Measurements from ENCODE around the gene CALHM5. TPM values are rescaled to one million over a fixed set of nuclear protein-coding genes. Genes with fewer than 3 reads are reported as not detected.
A peak's percentile ranks its signal among the peaks of the same experiment; 100 is the strongest.

Gene CALHM5
- total RNA-seq, 1 experiment from 2014 or later = not detected

DNA sequence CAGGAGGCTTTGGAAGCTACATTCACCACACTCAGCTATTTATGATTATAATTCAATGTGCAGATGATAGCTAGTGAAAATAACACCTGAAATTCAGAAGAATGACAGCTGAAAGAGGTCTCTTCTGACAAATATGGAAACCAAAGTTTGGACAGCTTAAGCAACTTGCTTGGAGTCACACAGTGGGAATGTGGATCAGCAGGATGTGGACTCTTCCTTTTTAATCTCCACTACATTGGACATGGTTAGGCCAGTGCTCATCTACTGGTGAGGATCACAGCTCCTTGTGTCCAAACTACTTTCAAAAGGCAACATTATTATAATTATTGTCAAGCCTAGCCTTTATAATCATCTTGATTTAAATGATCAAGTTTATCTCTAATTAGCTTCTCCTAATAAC is 23.7 kb downstream of the CALHM5 start:
- H3K27ac ChIP-seq (ENCODE audit: low read length) = no peak overlapping the region
- no peaks in the 10 kb centered on the region for H3K79me2 ChIP-seq (ENCODE audit: low read length)
- no peak overlapping the region for H3K4me3 ChIP-seq (ENCODE audit: low read length)
- H3K9me2 ChIP-seq (replicated peaks; ENCODE audit: low read length) = no peaks in the 10 kb centered on the region
- H3K9ac ChIP-seq (ENCODE audit: low read length) = no peak overlapping the region
- H4K20me1 ChIP-seq (ENCODE audit: low read length) = no peaks in the 10 kb centered on the region
- no peaks in the 10 kb centered on the region for H3K27me3 ChIP-seq (ENCODE audit: low read length)
- TF ChIP-seq EZH2 (IDR thresholded peaks at IDR 0.05; ENCODE audit: low read length, unreplicated experiment) (no peak), EZH2phosphoT487 (IDR thresholded peaks at IDR 0.05; ENCODE audit: borderline replicate concordance, low read length) (no peak)
- TF ChIP-seq, protein P1, sequence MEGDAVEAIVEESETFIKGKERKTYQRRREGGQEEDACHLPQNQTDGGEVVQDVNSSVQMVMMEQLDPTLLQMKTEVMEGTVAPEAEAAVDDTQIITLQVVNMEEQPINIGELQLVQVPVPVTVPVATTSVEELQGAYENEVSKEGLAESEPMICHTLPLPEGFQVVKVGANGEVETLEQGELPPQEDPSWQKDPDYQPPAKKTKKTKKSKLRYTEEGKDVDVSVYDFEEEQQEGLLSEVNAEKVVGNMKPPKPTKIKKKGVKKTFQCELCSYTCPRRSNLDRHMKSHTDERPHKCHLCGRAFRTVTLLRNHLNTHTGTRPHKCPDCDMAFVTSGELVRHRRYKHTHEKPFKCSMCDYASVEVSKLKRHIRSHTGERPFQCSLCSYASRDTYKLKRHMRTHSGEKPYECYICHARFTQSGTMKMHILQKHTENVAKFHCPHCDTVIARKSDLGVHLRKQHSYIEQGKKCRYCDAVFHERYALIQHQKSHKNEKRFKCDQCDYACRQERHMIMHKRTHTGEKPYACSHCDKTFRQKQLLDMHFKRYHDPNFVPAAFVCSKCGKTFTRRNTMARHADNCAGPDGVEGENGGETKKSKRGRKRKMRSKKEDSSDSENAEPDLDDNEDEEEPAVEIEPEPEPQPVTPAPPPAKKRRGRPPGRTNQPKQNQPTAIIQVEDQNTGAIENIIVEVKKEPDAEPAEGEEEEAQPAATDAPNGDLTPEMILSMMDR (conservative IDR thresholded peaks at IDR 0.05; ENCODE audit: low read depth, low read length) = no peak
- peak; percentile 42 for DNase-seq
- H3K36me3 ChIP-seq (ENCODE audit: low read depth, low read length) = no peaks in the 10 kb centered on the region
- H2AFZ ChIP-seq (ENCODE audit: low read length) = no peak overlapping the region
- intact Hi-C loops (cut with micrococcal nuclease) = no loop called here
- no TSS peak for BruUV-seq (replicated peaks)
- H3K4me1 ChIP-seq (ENCODE audit: insufficient read depth, low read length) = peaks cover 11% of the 10 kb centered on the region
- CTCF ChIA-PET = interaction anchor here (0.5 kb wide), 1 partner anchor 74 kb away, joined by 3 read pairs; no protein-coding TSS in a partner anchor
- H3K4me2 ChIP-seq (ENCODE audit: low read length) = no peak overlapping the region
- H3F3A ChIP-seq (ENCODE audit: low read length, unreplicated experiment) = no peaks in the 10 kb centered on the region
- ATAC-seq = no peak
- no peaks in the 10 kb centered on the region for H3K9me3 ChIP-seq (ENCODE audit: low read length)
- POLR2A ChIA-PET (ENCODE audit: unreplicated experiment) = no interaction called here

DNA sequence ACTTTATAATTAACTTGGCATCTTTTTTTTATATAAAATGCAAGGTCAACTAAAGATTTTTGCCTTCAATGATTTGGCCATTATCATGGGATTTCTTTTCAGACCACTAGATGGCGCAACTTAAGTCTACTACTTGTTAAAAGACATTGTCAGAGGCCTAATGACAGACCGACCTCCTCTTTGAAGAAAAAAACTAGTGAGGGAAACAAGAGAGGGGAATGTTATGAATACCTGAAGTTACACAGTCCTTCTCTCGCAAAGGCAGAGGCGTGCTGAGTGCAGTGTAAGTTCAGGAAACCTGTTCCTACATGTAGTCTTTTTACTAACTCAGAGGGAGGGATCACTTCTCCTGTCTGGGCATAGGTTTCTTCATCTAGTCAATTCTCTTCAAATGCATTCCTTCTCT is 24.8 kb downstream of the CALHM5 start:
- intact Hi-C loops (cut with micrococcal nuclease) = loop anchor here (1.0 kb wide), 2 partner anchors 25 to 109 kb away; no protein-coding TSS in a partner anchor
- Histone ChIP-seq H4K20me1 (ENCODE audit: low read length) (no peaks in the 10 kb centered on the region), H3K4me3 (ENCODE audit: low read length) (no peak overlapping the region), H3K27ac (ENCODE audit: low read length) (no peak overlapping the region), H2AFZ (ENCODE audit: low read length) (peak overlapping the region; percentile 62), H3K4me1 (ENCODE audit: insufficient read depth, low read length) (peaks cover 6% of the 10 kb centered on the region), H3F3A (ENCODE audit: low read length, unreplicated experiment) (no peaks in the 10 kb centered on the region), H3K36me3 (ENCODE audit: low read depth, low read length) (no peaks in the 10 kb centered on the region), H3K9ac (ENCODE audit: low read length) (no peak overlapping the region), H3K9me2 (replicated peaks; ENCODE audit: low read length) (no peaks in the 10 kb centered on the region), H3K4me2 (ENCODE audit: low read length) (no peak overlapping the region), H3K9me3 (ENCODE audit: low read length) (no peaks in the 10 kb centered on the region), H3K27me3 (ENCODE audit: low read length) (no peaks in the 10 kb centered on the region), H3K79me2 (ENCODE audit: low read length) (no peaks in the 10 kb centered on the region)
- POLR2A ChIA-PET (ENCODE audit: unreplicated experiment) = no interaction called here
- no peak for TF ChIP-seq EZH2 (IDR thresholded peaks at IDR 0.05; ENCODE audit: low read length, unreplicated experiment)
- TF ChIP-seq, protein P1 (conservative IDR thresholded peaks at IDR 0.05; ENCODE audit: low read depth, low read length) = peak; percentile 69
- DNase-seq (peak; percentile 75), ATAC-seq (peak; percentile 63)
- CTCF ChIA-PET = no interaction called here
- BruUV-seq (replicated peaks) = no TSS peak

DNA sequence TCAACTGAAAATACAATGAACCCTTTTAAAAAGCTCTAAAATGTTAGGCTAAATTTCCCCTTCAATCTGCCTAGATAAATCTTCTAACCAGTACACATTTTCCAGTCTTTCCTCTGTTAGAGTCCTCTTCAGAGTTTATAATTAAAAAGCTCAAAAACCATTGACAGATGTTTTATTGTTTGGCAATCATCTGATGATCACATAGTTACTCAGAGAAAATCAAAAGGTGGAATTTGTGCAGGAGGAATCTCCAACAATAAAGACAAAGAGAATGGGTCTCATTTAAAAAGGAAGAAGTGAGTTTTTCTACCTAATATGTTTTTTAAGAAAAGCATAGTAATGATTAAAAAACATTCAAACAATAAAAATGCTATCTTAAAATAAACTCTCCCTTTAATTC is 31.0 kb downstream of the CALHM5 start:
- BruUV-seq (replicated peaks) = no TSS peak
- Histone ChIP-seq H3K4me3 (ENCODE audit: low read length) (no peak overlapping the region), H3K4me1 (ENCODE audit: insufficient read depth, low read length) (no peaks in the 10 kb centered on the region), H3K9me3 (ENCODE audit: low read length) (no peaks in the 10 kb centered on the region), H3K9ac (ENCODE audit: low read length) (no peak overlapping the region), H2AFZ (ENCODE audit: low read length) (no peak overlapping the region), H3K27me3 (ENCODE audit: low read length) (peaks cover 8% of the 10 kb centered on the region; the same call in 1 of the 2 replicates), H3F3A (ENCODE audit: low read length, unreplicated experiment) (no peaks in the 10 kb centered on the region), H3K36me3 (ENCODE audit: low read depth, low read length) (no peaks in the 10 kb centered on the region), H3K4me2 (ENCODE audit: low read length) (no peak overlapping the region), H3K27ac (ENCODE audit: low read length) (no peak overlapping the region), H4K20me1 (ENCODE audit: low read length) (no peaks in the 10 kb centered on the region), H3K9me2 (replicated peaks; ENCODE audit: low read length) (no peaks in the 10 kb centered on the region), H3K79me2 (ENCODE audit: low read length) (no peaks in the 10 kb centered on the region)
- DNase-seq (no peak), ATAC-seq (no peak)
- CTCF ChIA-PET = no interaction called here
- POLR2A ChIA-PET (ENCODE audit: unreplicated experiment) = no interaction called here
- TF ChIP-seq EZH2phosphoT487 (IDR thresholded peaks at IDR 0.05; ENCODE audit: borderline replicate concordance, low read length) (no peak), EZH2 (IDR thresholded peaks at IDR 0.05; ENCODE audit: low read length, unreplicated experiment) (no peak)
- TF ChIP-seq, protein P1 (conservative IDR thresholded peaks at IDR 0.05; ENCODE audit: low read depth, low read length) = no peak
- intact Hi-C loops (cut with micrococcal nuclease) = no loop called here

Data from PC-3 (cell line).